Transverse colon (tissue), 4 donors: ENCODE results near the gene SEC31B. TPM values are rescaled to one million over a fixed set of nuclear protein-coding genes. Genes with fewer than 3 reads are reported as not detected.

Experiments
- DNase-seq: peaks from one replicate; pipeline ENCODE4 v3.0.0-alpha.2; 2019
- H3K27ac ChIP-seq, 4 donors: fragments of 200-600 bp; sonication (generic); 2 replicates each; pipeline ENCODE4 v1.5.1; 2016 to 2018; ENCODE audit warnings: inconsistent platforms in 4 of 4
- H3K27me3 ChIP-seq: fragments of 200-600 bp; sonication (generic); 2 replicates; pipeline ENCODE4 v1.5.1; 2017; ENCODE audit warnings: inconsistent platforms
- H3K36me3 ChIP-seq, 4 donors: fragments of 200-600 bp; sonication (generic); 2 replicates each; pipeline ENCODE4 v1.5.1; 2017 to 2019; ENCODE audit warnings: inconsistent platforms in 4 of 4
- H3K4me1 ChIP-seq, 4 donors: fragments of 200-600 bp; sonication (generic); 2 replicates each; pipeline ENCODE4 v1.5.1; 2017 to 2020; ENCODE audit warnings: inconsistent platforms in 4 of 4
- H3K4me3 ChIP-seq, 4 donors: fragments of 200-600 bp; sonication (generic); 1 replicate in 1 of 4; 2 replicates in 3 of 4; pipeline versions ENCODE4 v1.5.1 to v1.6.1; 2017 to 2019; ENCODE audit warnings: inconsistent platforms in 4 of 4
- H3K9me3 ChIP-seq, 2 donors: fragments of 200-600 bp; sonication (generic); 2 replicates each; pipeline ENCODE4 v1.5.1; 2017 to 2019; ENCODE audit warnings: inconsistent platforms in 2 of 2
- CTCF ChIP-seq, 5 experiments: fragments of 200-600 bp in 3 of 5; fragments of 450-650 bp in 2 of 5; sonication (generic) in 3 of 5; IDR thresholded peaks; 1 replicate in 2 of 5; 2 replicates in 3 of 5; pipeline ENCODE4 v1.5.1; 2016 to 2017; ENCODE audit warnings: antibody characterized with exemption in 5 of 5, inconsistent platforms in 3 of 5, mild to moderate bottlenecking in 2 of 5, moderate library complexity in 1 of 5
- EP300 ChIP-seq: sonication (generic); formaldehyde crosslinking; IDR thresholded peaks from one replicate; pipeline ENCODE4 v1.6.1; 2017; ENCODE audit warnings: antibody characterized with exemption, low read depth
- POLR2A ChIP-seq: fragments of 450-650 bp; IDR thresholded peaks from one replicate; pipeline ENCODE4 v1.6.1; 2016; ENCODE audit warnings: antibody characterized with exemption, mild to moderate bottlenecking, moderate library complexity
- POLR2AphosphoS5 ChIP-seq, 3 donors: sonication (generic); formaldehyde crosslinking; IDR thresholded peaks; one replicate each; pipeline ENCODE4 v1.6.1; 2016; ENCODE audit warnings: antibody characterized with exemption in 3 of 3
- WGBS, 2 donors: methylation state at CpG; one replicate each; pipeline ENCODE4 v1.1.5; 2018; ENCODE audit warnings: low coverage in 1 of 2; 5-methylcytosine and 5-hydroxymethylcytosine counted together
- in situ Hi-C, 4 donors: fragments of 200-750 bp; cut with MboI; loops; one replicate each; pipeline versions ENCODE4 v1.15.0 to v1.15.1; 2017; ENCODE audit warnings: low sequenced_read_pairs in 3 of 4, low pct_ligation_motif_present in 1 of 4, low pct_unique_long_range_greater_than_20kb in 1 of 4
- intact Hi-C: fragments of 100-400 bp; cut with DNase I; formaldehyde crosslinking; loops from one replicate; pipeline ENCODE4 v1.15.1; 2023; ENCODE audit warnings: low total_unique reads
- total RNA-seq, 4 donors: library from RNA; depleted of rRNA; stranded (reverse); fragments of >200 nt; gene quantifications; one replicate each; pipeline ENCODE4 v1.1.0, GENCODE V29; 2016

Gene SEC31B
- total RNA-seq, 4 donors from 2014 or later = 14.1 to 32.8 (median 24.1) TPM

- Histone ChIP-seq H3K9me3 (no peaks in the 10 kb centered on the region), H3K4me3 (no peak overlapping the region), H3K27ac (no peak overlapping the region), H3K27me3 (peaks cover 15% of the 10 kb centered on the region), H3K36me3 (no peaks in the 10 kb centered on the region), H3K4me1 (no peaks in the 10 kb centered on the region)
- in situ Hi-C loops (no loop called here), intact Hi-C loops (no loop called here)
- TF ChIP-seq EP300 = no peak
- TF ChIP-seq POLR2A = no peak
- no peak for TF ChIP-seq POLR2AphosphoS5 (IDR thresholded peaks at IDR 0.05)
- no peak for TF ChIP-seq CTCF (IDR thresholded peaks at IDR 0.05)
- 70 to 89% methylated on average over 2 to 4 of the region's 4 CpGs for WGBS, 2 donors
- no peak for DNase-seq
These were observed 70.7 kb downstream of the SEC31B start for GRCh38 chr10:100448951-100449350.

DNA sequence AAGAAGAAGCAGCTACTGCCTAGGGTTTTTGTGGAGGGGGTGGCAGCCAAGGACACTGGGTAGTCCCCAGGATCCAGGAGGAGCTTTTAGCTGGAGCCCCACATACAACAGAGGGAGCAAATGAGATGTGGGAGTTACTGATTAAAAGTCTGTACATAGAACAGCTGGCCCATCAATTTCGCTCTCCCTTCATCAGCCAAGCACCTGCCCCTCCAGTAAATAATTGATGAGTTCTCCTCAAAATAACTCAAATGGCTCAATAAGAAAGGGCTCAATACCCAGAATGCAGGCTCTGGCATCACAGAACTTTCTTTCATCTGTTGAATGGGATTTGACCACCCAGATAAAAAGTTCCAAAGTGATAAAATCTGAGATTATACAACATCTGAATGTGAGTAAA, 72.0 kb downstream of the SEC31B start:
- Histone ChIP-seq H3K27me3 (peaks cover 8% of the 10 kb centered on the region), H3K4me1 (no peaks in the 10 kb centered on the region), H3K4me3 (no peak overlapping the region), H3K27ac (no peak overlapping the region), H3K9me3 (no peaks in the 10 kb centered on the region), H3K36me3 (no peaks in the 10 kb centered on the region)
- intact Hi-C loops = no loop called here
- no peak for TF ChIP-seq CTCF (IDR thresholded peaks at IDR 0.05)
- no peak for TF ChIP-seq POLR2AphosphoS5 (IDR thresholded peaks at IDR 0.05)
- no peak for TF ChIP-seq EP300
- TF ChIP-seq POLR2A = no peak
- WGBS, 2 donors = 86 to 90% methylated on average over 1 of the region's 1 CpG
- in situ Hi-C loops = no loop called here
- DNase-seq = no peak

DNA sequence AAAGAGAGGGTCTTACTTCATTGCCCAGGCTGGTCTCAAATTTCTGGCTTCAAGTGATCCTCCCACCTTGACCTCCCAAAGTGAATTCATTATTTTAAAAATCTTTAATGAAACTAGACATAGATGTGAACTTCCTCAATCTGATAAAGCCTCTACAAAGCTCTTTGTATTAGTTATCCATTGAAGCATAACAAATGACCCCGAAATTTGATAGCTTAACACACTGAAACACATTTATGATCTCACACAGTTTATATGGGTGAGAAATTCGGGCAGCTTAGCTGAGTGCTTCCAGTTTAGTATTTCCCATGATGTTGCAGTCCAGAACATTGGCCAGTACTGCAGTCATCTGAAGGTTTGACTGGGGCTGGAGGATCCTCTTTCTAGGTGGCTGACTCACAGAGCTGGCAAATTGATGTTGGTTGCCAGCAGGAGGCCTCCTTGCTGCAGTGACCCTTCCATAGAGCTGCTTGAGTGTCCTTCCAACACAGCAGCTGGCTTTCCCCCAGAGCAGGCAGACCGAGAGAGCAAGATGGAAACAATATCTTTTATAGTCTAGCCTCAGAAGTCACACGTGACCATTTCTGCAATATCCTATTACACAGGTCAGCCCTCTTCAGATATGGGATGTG, 73.4 kb downstream of the SEC31B start:
- in situ Hi-C loops (no loop called here), intact Hi-C loops (no loop called here)
- WGBS, 2 donors = 20 to 59% methylated on average over 1 to 4 of the region's 4 CpGs
- no peak overlapping the region for H3K27ac ChIP-seq
- no peaks in the 10 kb centered on the region for H3K36me3 ChIP-seq
- no peaks in the 10 kb centered on the region for H3K4me1 ChIP-seq
- no peaks in the 10 kb centered on the region for H3K9me3 ChIP-seq
- no peak overlapping the region for H3K4me3 ChIP-seq
- DNase-seq = no peak
- TF ChIP-seq EP300 (no peak), CTCF (IDR thresholded peaks at IDR 0.05) (no peak), POLR2A (no peak), POLR2AphosphoS5 (IDR thresholded peaks at IDR 0.05) (no peak)
- H3K27me3 ChIP-seq = no peaks in the 10 kb centered on the region

- in situ Hi-C loops = no loop called here
- intact Hi-C loops = no loop called here
- Histone ChIP-seq H3K27ac (no peak overlapping the region), H3K9me3 (no peaks in the 10 kb centered on the region), H3K36me3 (no peaks in the 10 kb centered on the region), H3K27me3 (no peaks in the 10 kb centered on the region), H3K4me3 (no peak overlapping the region), H3K4me1 (no peaks in the 10 kb centered on the region)
- 44 to 63% methylated on average over 2 to 3 of the region's 3 CpGs for WGBS, 2 donors
- DNase-seq = no peak
- TF ChIP-seq POLR2A (no peak), CTCF (IDR thresholded peaks at IDR 0.05) (no peak), POLR2AphosphoS5 (IDR thresholded peaks at IDR 0.05) (no peak), EP300 (no peak)
These were observed 77.1 kb downstream of the SEC31B start for GRCh38 chr10:100442548-100442947.
